Heart right ventricle (tissue), 16 donors: ENCODE results near the gene MYOF. TPM values are rescaled to one million over a fixed set of nuclear protein-coding genes. Genes with fewer than 3 reads are reported as not detected.

ENCODE experiments used
- ATAC-seq, 8 donors: fragments of 200-7000 bp; cut with Tn5 transposase; one replicate each; pipeline ENCODE4 v1.9.1; 2020; ENCODE audit warnings: mild to moderate bottlenecking in 8 of 8, moderate library complexity in 8 of 8, moderate number of reproducible peaks in 1 of 8
- DNase-seq, 2 donors: peaks; one replicate each; pipeline ENCODE4 v3.0.0-alpha.2; 2020
- H3K27ac ChIP-seq, 10 donors: fragments of 200-600 bp; sonication (generic) in 2 of 10; one replicate each; pipeline versions ENCODE4 v1.5.0 to v1.8.0; 2020 to 2022; ENCODE audit warnings: mild to moderate bottlenecking in 3 of 10
- H3K27me3 ChIP-seq, 7 donors: fragments of 200-600 bp; one replicate each; pipeline ENCODE4 v1.8.0; 2021 to 2022; ENCODE audit warnings: mild to moderate bottlenecking in 2 of 7
- H3K36me3 ChIP-seq, 9 donors: fragments of 200-600 bp; sonication (generic) in 1 of 9; one replicate each; pipeline versions ENCODE4 v1.5.0 to v1.8.0; 2020 to 2022; ENCODE audit warnings: mild to moderate bottlenecking in 2 of 9
- H3K4me1 ChIP-seq, 9 donors: fragments of 200-600 bp; sonication (generic) in 1 of 9; one replicate each; pipeline versions ENCODE4 v1.5.0 to v1.8.0; 2020 to 2022; ENCODE audit warnings: mild to moderate bottlenecking in 4 of 9
- H3K4me3 ChIP-seq, 10 donors: fragments of 200-600 bp; sonication (generic) in 2 of 10; one replicate each; pipeline versions ENCODE4 v1.5.0 to v1.8.0; 2020 to 2022; ENCODE audit warnings: mild to moderate bottlenecking in 7 of 10, moderate library complexity in 2 of 10
- H3K9me3 ChIP-seq, 11 donors: fragments of 200-600 bp in 10 of 11; sonication (generic) in 2 of 11; one replicate each; pipeline versions ENCODE4 v1.5.0 to v1.8.0; 2013 to 2022; ENCODE audit warnings: mild to moderate bottlenecking in 2 of 11, control low read depth in 1 of 11, moderate library complexity in 1 of 11
- CTCF ChIP-seq, 9 donors: fragments of 200-600 bp; sonication (generic) in 2 of 9; IDR thresholded peaks; one replicate each; pipeline versions ENCODE4 v1.5.0 to v1.8.0; 2021 to 2022; ENCODE audit warnings: antibody characterized with exemption in 9 of 9, mild to moderate bottlenecking in 5 of 9, moderate library complexity in 1 of 9
- WGBS, 2 donors: extraction: QIAGEN DNeasy Blood & Tissue Kit; methylation state at CpG; one replicate each; pipeline ENCODE4 v1.1.7; 2013; ENCODE audit warnings: inconsistent platforms in 1 of 2; 5-methylcytosine and 5-hydroxymethylcytosine counted together
- intact Hi-C, 10 donors: fragments of 100-400 bp; cut with DNase I; formaldehyde crosslinking; loops; one replicate each; pipeline versions ENCODE4 v1.11.1 to v1.14.2; 2022
- polyA plus RNA-seq, 2 donors: library from polyadenylated mRNA; stranded (reverse); fragments of 200-250 nt; gene quantifications; one replicate each; pipeline ENCODE4 v1.2.3, GENCODE V29; 2013
- total RNA-seq, 10 donors: library from RNA; stranded (reverse); fragmentation: NEBNext Ultra II Directional in 3 of 10; extraction: Animal tissue kit (Norgen Biotek cat#: 25700) in 3 of 10; gene quantifications; one replicate each; pipeline versions ENCODE4 v1.2.1 to v1.2.4, GENCODE V29; 2021 to 2023
- donor health status: Arrhythmogenic right ventricular cardiomyopathy.
- donor health status: ischemic (EF 13 %, LVEDD 7.1; RV severe dilation, severe dysfunction).
- donor health status: healthy with polysubstance abuse.
- donor health status: DM: no; HTN: yes; CAD: no.
- donor health status: DM: no; HTN: no; CAD: no.
- donor health status: ischemic (EF 25% LVEDD 6.9; RV normal size, moderate dysfunction).
- donor health status: ischemic (EF 25% LVEDD 5.7; RV mildly dilated, moderate dysfunction).
- donor health status: healthy.
- donor health status: DM: yes; HTN: yes; CAD: no.
- donor health status: Ischemic cardiomyopathy.
- donor health status: ischemic (EF 35%, LVEDD 5.7; RV mildly dilated, moderate dysfunction).
- donor health status: nonischemic (EF 11% LVEDD 7.7; RV severe dilation, severe dysfunction).
- donor health status: DM: yes; HTN: yes; CAD: no.
- donor health status: PGD.
- donor health status: ischemic (EF 29% LVEDD 5.4; RV normal size, mild dysfunction).
- donor health status: nonischemic (EF 23%, LVEDD 6.1; RV moderate dilation, normal function).

The MYOF gene
- total and polyA plus RNA-seq, 12 donors = 14.5 to 54.6 (median 36.3) TPM

DNA sequence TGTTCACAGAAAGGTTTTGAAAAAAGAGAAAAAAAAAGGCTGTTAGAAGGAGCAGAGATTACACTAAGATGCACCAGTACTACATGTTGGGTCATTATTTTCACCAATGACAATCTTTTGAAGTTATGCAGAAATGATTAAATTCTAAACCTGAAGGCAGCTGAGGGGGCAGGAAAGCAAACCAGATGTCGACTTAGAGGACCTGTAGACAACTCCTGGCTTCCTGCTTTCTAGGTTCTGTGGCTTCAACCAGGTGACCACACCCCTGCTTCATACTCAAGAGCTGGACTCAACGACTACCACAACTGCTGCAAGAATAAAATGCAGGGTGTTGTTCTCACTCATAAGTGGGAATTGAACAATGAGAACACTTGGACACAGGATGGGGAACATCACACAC is 30.0 kb downstream of the MYOF start:
- ATAC-seq (no peak), DNase-seq (no peak)
- TF ChIP-seq CTCF (IDR thresholded peaks at IDR 0.05) = no peak
- Histone ChIP-seq H3K27me3 (no peaks in the 10 kb centered on the region), H3K27ac (no peak overlapping the region), H3K4me1 (peaks cover 0 to 16% (median 5%) of the 10 kb centered on the region in 9 donors), H3K4me3 (no peak overlapping the region), H3K36me3 (peaks cover 0 to 69% (median 17%) of the 10 kb centered on the region in 9 donors), H3K9me3 (no peaks in the 10 kb centered on the region)
- WGBS, 2 donors = 49 to 52% methylated on average over 2 of the region's 2 CpGs
- intact Hi-C loops = no loop called here

- H3K27ac ChIP-seq = peak overlapping the region in 2 of 10 donors; percentile 8 to 12
- peaks cover 0 to 66% (median 17%) of the 10 kb centered on the region in 9 donors for H3K36me3 ChIP-seq
- 62 to 65% methylated on average over 7 of the region's 7 CpGs for WGBS, 2 donors
- no peak for DNase-seq
- H3K9me3 ChIP-seq = no peaks in the 10 kb centered on the region
- H3K4me3 ChIP-seq = no peak overlapping the region
- no peak for TF ChIP-seq CTCF (IDR thresholded peaks at IDR 0.05)
- ATAC-seq = no peak
- intact Hi-C loops = no loop called here
- no peaks in the 10 kb centered on the region for H3K27me3 ChIP-seq
- peaks cover 0 to 13% (median 5%) of the 10 kb centered on the region in 9 donors for H3K4me1 ChIP-seq
Observed at GRCh38 chr10:93451244-93451947, 30.7 kb downstream of the MYOF start.

- intact Hi-C loops = no loop called here
- ATAC-seq (no peak), DNase-seq (no peak)
- TF ChIP-seq CTCF (IDR thresholded peaks at IDR 0.05) = no peak
- 55 to 84% methylated on average over 3 of the region's 3 CpGs for WGBS, 2 donors
- H3K4me3 ChIP-seq = no peak overlapping the region
- peaks cover 0 to 35% (median 22%) of the 10 kb centered on the region in 9 donors for H3K4me1 ChIP-seq
- H3K36me3 ChIP-seq = peaks cover 0 to 53% (median 11%) of the 10 kb centered on the region in 9 donors
- no peaks in the 10 kb centered on the region for H3K9me3 ChIP-seq
- H3K27me3 ChIP-seq = no peaks in the 10 kb centered on the region
- no peak overlapping the region for H3K27ac ChIP-seq
Observed at GRCh38 chr10:93447970-93448369, 34.2 kb downstream of the MYOF start.

DNA sequence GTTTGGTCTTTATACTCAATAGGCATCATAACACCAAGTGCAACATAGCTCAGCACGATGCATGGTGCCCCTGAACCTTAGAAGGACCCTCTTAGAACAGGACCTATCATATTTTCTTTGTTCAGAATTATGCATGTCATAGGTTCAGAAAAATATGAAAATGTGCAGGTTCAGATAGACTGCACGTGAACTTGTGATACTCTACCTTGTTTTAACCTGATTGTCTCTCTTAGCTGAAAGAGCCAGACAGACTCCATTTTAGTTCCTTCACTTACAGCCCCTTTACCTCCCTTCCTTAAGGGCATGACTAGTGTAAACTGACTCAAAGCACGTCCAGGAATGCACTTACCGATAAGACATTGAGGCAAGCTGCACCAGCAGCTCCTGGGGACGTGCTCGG is 35.1 kb downstream of the MYOF start:
- Histone ChIP-seq H3K27me3 (no peaks in the 10 kb centered on the region), H3K27ac (no peak overlapping the region), H3K36me3 (peaks cover 0 to 51% (median 11%) of the 10 kb centered on the region in 9 donors), H3K4me1 (peaks cover 0 to 42% (median 23%) of the 10 kb centered on the region in 9 donors), H3K4me3 (no peak overlapping the region), H3K9me3 (no peaks in the 10 kb centered on the region)
- TF ChIP-seq CTCF (IDR thresholded peaks at IDR 0.05) = no peak
- 68 to 75% methylated on average over 6 of the region's 6 CpGs for WGBS, 2 donors
- intact Hi-C loops = no loop called here
- ATAC-seq = no peak
- DNase-seq = no peak
